WI38 (cell line): ENCODE measurements around the gene PDE4D.
"Not testable (repeated sequence)": the region's sequence is repeated elsewhere in the genome, so short reads cannot be mapped to it uniquely, and the experiment has no call there.

Experiments used
- H3K4me3 ChIP-seq: 2 replicates; pipeline ENCODE4 v1.5.1; 2011; ENCODE audit warnings: low read depth, mild to moderate bottlenecking, control low read depth, low read length
- CTCF ChIP-seq: IDR thresholded peaks from 2 replicates; pipeline ENCODE4 v1.5.1; 2012; ENCODE audit warnings: low read depth, mild to moderate bottlenecking, control low read depth, low read length

PDE4D gene

GRCh38 chr5:59790776-59791475, 102.6 kb downstream of the PDE4D start:
- no peak overlapping the region for H3K4me3 ChIP-seq
- TF ChIP-seq CTCF: no peak

GRCh38 chr5:59790376-59790775, 103.2 kb downstream of the PDE4D start:
- H3K4me3 ChIP-seq: no peak overlapping the region
- no peak for TF ChIP-seq CTCF

- no peak for TF ChIP-seq CTCF
- no peak overlapping the region for H3K4me3 ChIP-seq
Observed at GRCh38 chr5:59789894-59790293, 103.6 kb downstream of the PDE4D start.

- TF ChIP-seq CTCF: no peak
Observed at GRCh38 chr5:59789197-59789596, 104.3 kb downstream of the PDE4D start.

GRCh38 chr5:59786334-59786805, 107.2 kb downstream of the PDE4D start:
- TF ChIP-seq CTCF: no peak
- H3K4me3 ChIP-seq: no peak overlapping the region

More at GRCh38 chr5:59789197-59789596, 104.3 kb downstream of the PDE4D start:
- H3K4me3 ChIP-seq: no peak overlapping the region

GRCh38 chr5:59785676-59786333, 107.7 kb downstream of the PDE4D start:
- no peak overlapping the region for H3K4me3 ChIP-seq
- TF ChIP-seq CTCF: no peak

- not testable (repeated sequence) for H3K4me3 ChIP-seq
Observed at GRCh38 chr5:59784708-59785107, 108.8 kb downstream of the PDE4D start.

- no peak for TF ChIP-seq CTCF
- no peak overlapping the region for H3K4me3 ChIP-seq
Observed at GRCh38 chr5:59783264-59783663, 110.3 kb downstream of the PDE4D start.
